HepG2 (cell line): ENCODE data around the gene ANKRD27. TPM values are rescaled to one million over a fixed set of nuclear protein-coding genes. Genes with fewer than 3 reads are reported as not detected.

Experiments used
- ATAC-seq: fragments of 200-7000 bp; cut with Tn5 transposase; 3 replicates; pipeline ENCODE4 v1.9.1; 2020; ENCODE audit warnings: mild to moderate bottlenecking, moderate library complexity
- BruUV-seq: library from RNA; stranded (reverse); fragments of 400-500 nt; replicated peaks from 2 replicates; lab custom pipeline; 2021; lab: Mats Ljungman, UMichigan
- CTCF ChIA-PET: fragments of 300-600 bp; formaldehyde crosslinking; extraction: SDS; loops from one replicate; lab custom pipeline; 2021; ENCODE audit warnings: low total read pairs, inconsistent platforms, low intra/inter-chr PET ratio; lab: Yijun Ruan, JAX
- POLR2A ChIA-PET: fragments of 350-600 bp; sonication (Branson Sonifier 250); formaldehyde crosslinking; loops from one replicate; lab custom pipeline; 2020; ENCODE audit warnings: antibody characterized with exemption, inconsistent platforms; lab: Yijun Ruan, JAX
- DNase-seq: peaks from one replicate; pipeline ENCODE4 v3.0.0-alpha.2; 2015; ENCODE audit warnings: low spot score
- FAIRE-seq: peaks from 3 replicates; lab custom pipeline; 2011; peaks lifted over from hg19 to GRCh38; lab: Jason Lieb, UNC
- H2AFZ ChIP-seq: one replicate; pipeline ENCODE4 v1.6.1; 2011; ENCODE audit warnings: low read length, inconsistent platforms
- H3K27ac ChIP-seq: fragments of 300-600 bp; 3 replicates; pipeline ENCODE4 v1.8.0; 2011; ENCODE audit warnings: mixed run types, mild to moderate bottlenecking, mixed read lengths, low read length, inconsistent platforms; ENCODE audit not compliant: insufficient read depth; ENCODE audit errors: extremely low read length
- H3K27me3 ChIP-seq, 2 experiments: fragments of 200-600 bp in 1 of 2; 2 replicates in 1 of 2; 3 replicates in 1 of 2; pipeline versions ENCODE4 v1.6.0 to v1.8.0; 2011; ENCODE audit warnings: low read length in 2 of 2, mild to moderate bottlenecking in 2 of 2, moderate library complexity in 2 of 2, inconsistent platforms in 1 of 2; ENCODE audit not compliant: insufficient read depth in 2 of 2, control insufficient read depth in 1 of 2
- H3K36me3 ChIP-seq, 2 experiments: fragments of 200-600 bp in 1 of 2; replicated peaks in 1 of 2; 2 replicates in 1 of 2; 3 replicates in 1 of 2; pipeline versions ENCODE4 v1.5.1 to v1.8.0; 2011; ENCODE audit warnings: low read length in 2 of 2, inconsistent platforms in 1 of 2; ENCODE audit not compliant: insufficient read depth in 2 of 2, control insufficient read depth in 1 of 2
- H3K4me1 ChIP-seq: 2 replicates; pipeline ENCODE4 v1.5.1; 2012; ENCODE audit warnings: low read length, inconsistent platforms; ENCODE audit not compliant: insufficient read depth
- H3K4me2 ChIP-seq: 2 replicates; pipeline ENCODE4 v1.6.0; 2011; ENCODE audit warnings: low read depth, low read length, inconsistent platforms
- H3K4me3 ChIP-seq, 3 experiments: fragments of 200-600 bp in 1 of 3; sonication (generic), shearing (Covaris generic) in 1 of 3; replicated peaks in 1 of 3; 2 replicates each; pipeline ENCODE4 v1.5.1; 2011 to 2016; ENCODE audit warnings: low read length in 3 of 3, inconsistent platforms in 2 of 3, low read depth in 2 of 3, mild to moderate bottlenecking in 2 of 3, control low read depth in 1 of 3, mixed read lengths in 1 of 3; ENCODE audit not compliant: insufficient read depth in 1 of 3
- H3K79me2 ChIP-seq: one replicate; pipeline ENCODE4 v1.6.1; 2011; ENCODE audit warnings: low read length, inconsistent platforms; ENCODE audit not compliant: insufficient read depth
- H3K9ac ChIP-seq: 2 replicates; pipeline ENCODE4 v1.6.0; 2011; ENCODE audit warnings: mild to moderate bottlenecking, low read depth, low read length, inconsistent platforms; ENCODE audit not compliant: insufficient read depth
- H3K9me3 ChIP-seq: 2 replicates; pipeline ENCODE4 v1.5.1; 2012; ENCODE audit warnings: mild to moderate bottlenecking, low read length
- H4K20me1 ChIP-seq: 2 replicates; pipeline ENCODE4 v1.6.0; 2011; ENCODE audit warnings: inconsistent platforms, mild to moderate bottlenecking, low read length, moderate library complexity; ENCODE audit not compliant: insufficient read depth
- ADNP ChIP-seq: sonication (generic); formaldehyde crosslinking; IDR thresholded peaks from 2 replicates; pipeline ENCODE4 v1.4.0; 2020; ENCODE audit warnings: missing genetic modification reagents
- CCAR2 ChIP-seq: fragments of 200-400 bp; formaldehyde crosslinking; optimal IDR thresholded peaks from 2 replicates; pipeline ENCODE3; 2018; ENCODE audit warnings: low read depth, mild to moderate bottlenecking, low read length, moderate library complexity
- EED ChIP-seq: sonication (generic); formaldehyde crosslinking; IDR thresholded peaks from 2 replicates; pipeline ENCODE4 v1.5.0; 2020; ENCODE audit warnings: mild to moderate bottlenecking, missing genetic modification reagents
- GTF2F1 ChIP-seq: fragments of 150-350 bp; IDR thresholded peaks from 2 replicates; pipeline ENCODE4 v1.6.1; 2014; ENCODE audit warnings: low read length
- HCFC1 ChIP-seq: fragments of 150-350 bp; IDR thresholded peaks from 2 replicates; pipeline ENCODE4 v1.6.1; 2014; ENCODE audit warnings: low read depth, low read length
- KLF16 ChIP-seq, 2 experiments: sonication (generic) in 1 of 2; formaldehyde crosslinking in 1 of 2; IDR thresholded peaks; 2 replicates each; pipeline versions ENCODE4 v1.6.1 to v1.8.0; 2016 to 2023; ENCODE audit warnings: missing genetic modification reagents in 2 of 2, missing compliant biosample characterization in 1 of 2
- MAF1 ChIP-seq: sonication (generic); formaldehyde crosslinking; IDR thresholded peaks from 2 replicates; pipeline ENCODE4 v1.5.0; 2020; ENCODE audit warnings: missing genetic modification reagents, borderline replicate concordance
- MLLT10 ChIP-seq: sonication (generic); formaldehyde crosslinking; IDR thresholded peaks from 2 replicates; pipeline ENCODE4 v1.4.0; 2020; ENCODE audit warnings: missing genetic modification reagents
- PHF8 ChIP-seq: sonication (generic); formaldehyde crosslinking; IDR thresholded peaks from 2 replicates; pipeline ENCODE4 v1.5.0; 2020; ENCODE audit warnings: missing genetic modification reagents
- RARA ChIP-seq: IDR thresholded peaks from 2 replicates; pipeline ENCODE4 v1.6.1; 2016; ENCODE audit warnings: missing genetic modification reagents, missing compliant biosample characterization
- RELA ChIP-seq: sonication (generic); formaldehyde crosslinking; IDR thresholded peaks from 2 replicates; pipeline ENCODE4 v1.4.0; 2020; ENCODE audit warnings: missing genetic modification reagents
- REPIN1 ChIP-seq: sonication (generic); formaldehyde crosslinking; IDR thresholded peaks from 2 replicates; pipeline ENCODE4 v1.8.0; 2022; ENCODE audit warnings: missing genetic modification reagents, low read depth, mild to moderate bottlenecking, borderline replicate concordance
- RFX3 ChIP-seq: IDR thresholded peaks from 2 replicates; pipeline ENCODE4 v1.6.1; 2016; ENCODE audit warnings: missing biosample characterization, missing genetic modification reagents
- TCF7 ChIP-seq: sonication (generic); IDR thresholded peaks from 2 replicates; pipeline ENCODE4 v1.6.1; 2016; ENCODE audit warnings: antibody characterized with exemption, low read depth
- TEAD3 ChIP-seq: optimal IDR thresholded peaks from 2 replicates; pipeline ENCODE3; 2016; ENCODE audit warnings: borderline replicate concordance
- ZNF234 ChIP-seq: sonication (generic); formaldehyde crosslinking; conservative IDR thresholded peaks from 2 replicates; pipeline ENCODE4 v1.5.1; 2020; ENCODE audit warnings: mild to moderate bottlenecking, missing genetic modification reagents
- ZNF629 ChIP-seq: sonication (generic); formaldehyde crosslinking; conservative IDR thresholded peaks from 2 replicates; pipeline ENCODE4 v1.5.0; 2020; ENCODE audit warnings: missing genetic modification reagents
- ZNF761 ChIP-seq: sonication (generic); formaldehyde crosslinking; conservative IDR thresholded peaks from 2 replicates; pipeline ENCODE4 v1.4.0; 2020; ENCODE audit warnings: mild to moderate bottlenecking, missing genetic modification reagents
- ZNF773 ChIP-seq: sonication (generic); formaldehyde crosslinking; IDR thresholded peaks from 2 replicates; pipeline ENCODE4 v1.4.0; 2020; ENCODE audit warnings: missing genetic modification reagents, borderline replicate concordance
- ZNF790 ChIP-seq: sonication (generic); formaldehyde crosslinking; IDR thresholded peaks from 2 replicates; pipeline ENCODE4 v1.8.0; 2022; ENCODE audit warnings: missing genetic modification reagents, mild to moderate bottlenecking, borderline replicate concordance
- WGBS: methylation state at CpG from one replicate; pipeline ENCODE4 v1.1.6; 2017; ENCODE audit warnings: low lambda C conversion rate; 5-methylcytosine and 5-hydroxymethylcytosine counted together
- in situ Hi-C: cut with HindIII; loops from 2 replicates; pipeline ENCODE4 v1.10.0; 2017; ENCODE audit warnings: low pct_unique_long_range_greater_than_20kb; ENCODE audit not compliant: extremely low pct_ligation_motif_present
- intact Hi-C: fragments of 100-400 bp; cut with micrococcal nuclease; formaldehyde crosslinking; loops from one replicate; pipeline ENCODE4 v1.10.0; 2022; ENCODE audit not compliant: unreplicated experiment
- polyA plus RNA-seq, 8 experiments: library from polyadenylated mRNA; depleted of rRNA in 3 of 8; stranded (reverse) in 7 of 8; unstranded in 1 of 8; fragments of >200 nt; fragmentation: Illumina TruSeq in 4 of 8; extraction: Trizol in 4 of 8; gene quantifications; 2 replicates each; pipeline versions ENCODE4 v1.2.1 to v1.2.3, GENCODE V29; 2011 to 2016; ENCODE audit warnings: low read depth in 4 of 8, missing spikeins in 1 of 8, mixed read lengths in 1 of 8; ENCODE audit not compliant: insufficient read depth in 1 of 8
- total RNA-seq, 5 experiments: library from RNA; depleted of rRNA; stranded (reverse); fragments of >200 nt; fragmentation: Illumina TruSeq; extraction: Trizol; gene quantifications; 2 replicates each; pipeline ENCODE4 v1.2.3, GENCODE V29; 2016; ENCODE audit warnings: low read depth in 1 of 5
- TF ChIP-seq, protein P1 (sequence below): sonication (generic); formaldehyde crosslinking; IDR thresholded peaks from 2 replicates; pipeline ENCODE4 v1.5.1; 2020; ENCODE audit warnings: missing genetic modification reagents, mild to moderate bottlenecking, borderline replicate concordance

The ANKRD27 gene
- total and polyA plus RNA-seq, 2 of the 13 experiments (the other 11 are each of a cell fraction or from before 2014, with no cell fraction given), result 22.2 to 23.7 TPM

DNA sequence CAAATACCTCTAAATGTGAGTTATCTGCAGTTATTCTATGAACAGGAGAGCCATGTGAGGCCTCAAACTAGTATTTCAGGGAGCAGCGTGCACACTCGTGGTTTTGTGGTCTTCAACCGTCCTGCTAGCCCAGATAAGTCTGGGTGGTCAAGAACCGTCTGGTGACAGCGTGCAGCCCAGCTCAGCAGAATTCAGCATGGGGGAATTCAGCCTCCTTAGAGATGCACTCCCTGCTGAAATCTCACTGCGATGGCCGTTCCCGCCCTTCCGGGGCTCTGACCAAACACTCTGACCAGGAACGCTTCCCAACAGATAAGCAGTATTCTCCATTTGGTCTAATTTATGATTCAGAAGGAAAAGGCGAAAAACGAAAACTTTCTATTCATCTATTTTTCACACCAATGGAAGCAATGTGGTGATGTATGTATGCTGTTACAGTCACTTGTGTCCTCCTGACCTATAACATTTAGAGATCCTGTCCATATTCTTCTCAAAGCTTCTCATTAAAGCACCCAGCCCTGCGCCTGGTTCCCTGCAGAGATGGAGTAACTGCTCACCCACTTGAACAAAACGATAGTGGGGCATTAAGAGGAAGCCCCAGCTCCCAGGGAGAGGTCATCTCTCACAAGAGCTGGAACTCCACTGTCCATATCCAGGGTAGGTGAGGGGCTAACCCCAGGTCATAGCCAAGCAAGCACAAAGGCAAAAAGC, 2.9 kb downstream of the ANKRD27 start:
- BruUV-seq, result no TSS peak

DNA sequence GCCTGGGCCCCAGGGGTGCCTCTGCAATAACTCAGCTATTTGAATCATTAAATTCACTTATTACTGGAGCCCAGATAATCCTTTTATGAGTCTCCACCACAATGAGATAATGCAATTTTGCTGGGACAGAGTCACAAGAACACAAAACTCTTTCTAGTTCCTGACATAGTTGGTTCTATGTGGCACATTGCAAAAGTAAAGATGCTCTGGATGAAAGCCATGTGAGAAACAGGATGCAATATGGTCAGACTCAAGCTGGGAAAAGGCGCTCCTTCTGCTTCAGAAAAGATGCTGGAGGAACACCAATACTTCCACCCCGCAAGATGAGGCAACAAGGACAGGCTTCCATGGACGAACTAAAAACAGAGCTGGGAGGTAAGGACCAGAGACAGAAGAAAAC, 5.7 kb downstream of the ANKRD27 start:
- H3K9me3 ChIP-seq, result no peaks in the 10 kb centered on the region
- ChIA-PET POLR2A (interaction anchor here (1.5 kb wide), 1 partner anchor 22 kb away, joined by 6 read pairs; the partner anchor contains the start of gene NUDT19), CTCF (no interaction called here)
- H4K20me1 ChIP-seq, result peaks cover 31% of the 10 kb centered on the region
- FAIRE-seq, result no peak
- WGBS, result 89% methylated on average over 3 of the region's 3 CpGs
- H3K9ac ChIP-seq, result no peak overlapping the region
- peaks cover 48% of the 10 kb centered on the region for H3K4me1 ChIP-seq
- intact Hi-C loops (no loop called here), in situ Hi-C loops (no loop called here)
- no TSS peak for BruUV-seq
- ATAC-seq, result no peak
- H3K27ac ChIP-seq, result no peak overlapping the region
- no peak for DNase-seq
- H3K4me2 ChIP-seq, result no peak overlapping the region
- no peak overlapping the region for H3K4me3 ChIP-seq
- H3K36me3 ChIP-seq, result peaks cover 3 to 9% of the 10 kb centered on the region in 2 experiments; a peak in 4 of 5 replicates
- no peaks in the 10 kb centered on the region for H3K27me3 ChIP-seq
- no peak overlapping the region for H2AFZ ChIP-seq
- H3K79me2 ChIP-seq, result peaks cover 57% of the 10 kb centered on the region
- TF ChIP-seq TCF7 (no peak), KLF16 (CRISPR knock-in tag; IDR thresholded peaks at IDR 0.05) (no peak), CCAR2 (no peak), RARA (no peak), ZNF773 (CRISPR knock-in tag) (no peak), PHF8 (CRISPR knock-in tag) (no peak), TEAD3 (CRISPR knock-in tag) (no peak), ADNP (CRISPR knock-in tag) (no peak), MLLT10 (CRISPR knock-in tag) (no peak), ZNF629 (CRISPR knock-in tag) (no peak), RFX3 (CRISPR knock-in tag) (no peak), GTF2F1 (no peak), RELA (CRISPR knock-in tag) (no peak)
- TF ChIP-seq, protein P1, sequence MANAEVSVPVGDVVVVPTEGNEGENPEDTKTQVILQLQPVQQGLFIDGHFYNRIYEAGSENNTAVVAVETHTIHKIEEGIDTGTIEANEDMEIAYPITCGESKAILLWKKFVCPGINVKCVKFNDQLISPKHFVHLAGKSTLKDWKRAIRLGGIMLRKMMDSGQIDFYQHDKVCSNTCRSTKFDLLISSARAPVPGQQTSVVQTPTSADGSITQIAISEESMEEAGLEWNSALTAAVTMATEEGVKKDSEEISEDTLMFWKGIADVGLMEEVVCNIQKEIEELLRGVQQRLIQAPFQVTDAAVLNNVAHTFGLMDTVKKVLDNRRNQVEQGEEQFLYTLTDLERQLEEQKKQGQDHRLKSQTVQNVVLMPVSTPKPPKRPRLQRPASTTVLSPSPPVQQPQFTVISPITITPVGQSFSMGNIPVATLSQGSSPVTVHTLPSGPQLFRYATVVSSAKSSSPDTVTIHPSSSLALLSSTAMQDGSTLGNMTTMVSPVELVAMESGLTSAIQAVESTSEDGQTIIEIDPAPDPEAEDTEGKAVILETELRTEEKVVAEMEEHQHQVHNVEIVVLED (CRISPR knock-in tag), result no peak

More for the DNA sequence above, 2.9 kb downstream of the ANKRD27 start:
- Histone ChIP-seq H3K4me3 (no peak overlapping the region), H3K4me1 (peaks cover 62% of the 10 kb centered on the region), H2AFZ (no peak overlapping the region), H3K4me2 (no peak overlapping the region), H3K36me3 (peaks cover under 1 to 1% of the 10 kb centered on the region in 2 experiments; a peak in 3 of 5 replicates), H3K9ac (no peak overlapping the region), H3K27me3 (peaks cover under 1 to 11% of the 10 kb centered on the region in 2 experiments; a peak in 4 of 5 replicates), H3K79me2 (peaks cover 47% of the 10 kb centered on the region), H3K9me3 (no peaks in the 10 kb centered on the region), H3K27ac (no peak overlapping the region), H4K20me1 (peaks cover 29% of the 10 kb centered on the region)
- intact Hi-C loops, result no loop called here
- no peak for DNase-seq
- no peak for TF ChIP-seq ZNF761
- TF ChIP-seq REPIN1 (CRISPR knock-in tag), result no peak
- no peak for TF ChIP-seq ZNF790
- no peak for TF ChIP-seq ZNF234
- TF ChIP-seq EED, result no peak
- TF ChIP-seq HCFC1, result no peak
- no peak for TF ChIP-seq MAF1 (CRISPR knock-in tag)
- FAIRE-seq, result no peak
- POLR2A ChIA-PET, result no interaction called here
- no peak for ATAC-seq
- in situ Hi-C loops, result no loop called here
- 87% methylated on average over 12 of the region's 14 CpGs for WGBS
- CTCF ChIA-PET, result no interaction called here
